Measurements from ENCODE around the gene TAF1C.

DNA sequence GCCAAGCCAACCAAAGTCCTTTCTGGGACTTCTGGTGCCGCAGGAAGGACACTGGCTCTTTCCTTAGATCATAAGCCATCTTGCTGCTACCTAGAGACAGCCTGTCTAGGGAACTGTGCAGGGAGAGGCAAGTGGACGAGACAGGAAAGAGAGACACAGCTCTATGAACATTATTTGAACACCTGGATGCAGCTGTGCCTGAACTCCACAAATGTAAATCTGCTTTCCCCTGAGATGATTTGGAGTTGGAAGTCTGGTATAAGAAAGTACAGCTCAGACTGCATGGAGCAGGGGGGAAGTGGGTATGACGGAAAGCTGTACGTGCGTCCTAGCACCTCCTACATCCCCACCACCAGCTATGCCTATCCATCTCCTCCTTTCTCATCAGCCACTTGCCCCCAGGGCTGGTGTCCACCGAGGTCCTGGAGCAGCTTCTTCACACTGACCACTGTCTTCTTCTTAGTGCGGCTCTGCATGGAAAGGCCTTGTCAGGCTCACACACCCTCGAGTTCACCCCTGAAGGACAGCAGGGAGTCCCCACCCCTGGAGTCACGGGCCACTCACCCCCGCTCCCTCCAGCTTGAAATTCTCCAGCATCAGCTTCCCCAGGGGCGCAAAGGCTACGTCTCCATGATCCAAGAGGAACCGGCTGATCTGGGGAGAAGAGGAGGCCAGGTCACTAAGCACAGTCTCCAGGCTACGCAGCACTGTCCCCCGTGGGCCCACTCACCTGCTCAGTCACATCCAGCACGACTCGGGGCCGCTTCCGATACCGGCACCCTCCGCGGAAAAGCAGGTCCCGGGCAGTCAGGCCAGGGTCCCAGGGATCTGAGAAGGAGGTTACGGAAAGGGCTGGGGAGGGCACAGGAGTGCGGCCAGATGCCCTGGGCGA, 3.9 kb downstream of the TAF1C start:
- TF ChIP-seq, protein P1, sequence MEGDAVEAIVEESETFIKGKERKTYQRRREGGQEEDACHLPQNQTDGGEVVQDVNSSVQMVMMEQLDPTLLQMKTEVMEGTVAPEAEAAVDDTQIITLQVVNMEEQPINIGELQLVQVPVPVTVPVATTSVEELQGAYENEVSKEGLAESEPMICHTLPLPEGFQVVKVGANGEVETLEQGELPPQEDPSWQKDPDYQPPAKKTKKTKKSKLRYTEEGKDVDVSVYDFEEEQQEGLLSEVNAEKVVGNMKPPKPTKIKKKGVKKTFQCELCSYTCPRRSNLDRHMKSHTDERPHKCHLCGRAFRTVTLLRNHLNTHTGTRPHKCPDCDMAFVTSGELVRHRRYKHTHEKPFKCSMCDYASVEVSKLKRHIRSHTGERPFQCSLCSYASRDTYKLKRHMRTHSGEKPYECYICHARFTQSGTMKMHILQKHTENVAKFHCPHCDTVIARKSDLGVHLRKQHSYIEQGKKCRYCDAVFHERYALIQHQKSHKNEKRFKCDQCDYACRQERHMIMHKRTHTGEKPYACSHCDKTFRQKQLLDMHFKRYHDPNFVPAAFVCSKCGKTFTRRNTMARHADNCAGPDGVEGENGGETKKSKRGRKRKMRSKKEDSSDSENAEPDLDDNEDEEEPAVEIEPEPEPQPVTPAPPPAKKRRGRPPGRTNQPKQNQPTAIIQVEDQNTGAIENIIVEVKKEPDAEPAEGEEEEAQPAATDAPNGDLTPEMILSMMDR (IDR thresholded peaks at IDR 0.05) = no peak
- no peak for TF ChIP-seq POLR2A (IDR thresholded peaks at IDR 0.05)
- TF ChIP-seq POLR2AphosphoS5 (IDR thresholded peaks at IDR 0.05; ENCODE audit: insufficient read depth in 1 of 2, low read depth in 1 of 2) = no peak
